HepG2 (cell line): ENCODE data around the gene DPPA4. TPM values are rescaled to one million over a fixed set of nuclear protein-coding genes. Genes with fewer than 3 reads are reported as not detected.

Experiments used
- ATAC-seq: fragments of 200-7000 bp; cut with Tn5 transposase; 3 replicates; pipeline ENCODE4 v1.9.1; 2020; ENCODE audit warnings: mild to moderate bottlenecking, moderate library complexity
- BruUV-seq: library from RNA; stranded (reverse); fragments of 400-500 nt; replicated peaks from 2 replicates; lab custom pipeline; 2021; lab: Mats Ljungman, UMichigan
- CTCF ChIA-PET: fragments of 300-600 bp; formaldehyde crosslinking; extraction: SDS; loops from one replicate; lab custom pipeline; 2021; ENCODE audit warnings: low total read pairs, inconsistent platforms, low intra/inter-chr PET ratio; lab: Yijun Ruan, JAX
- POLR2A ChIA-PET: fragments of 350-600 bp; sonication (Branson Sonifier 250); formaldehyde crosslinking; loops from one replicate; lab custom pipeline; 2020; ENCODE audit warnings: antibody characterized with exemption, inconsistent platforms; lab: Yijun Ruan, JAX
- DNase-seq: peaks from one replicate; pipeline ENCODE4 v3.0.0-alpha.2; 2015; ENCODE audit warnings: low spot score
- FAIRE-seq: peaks from 3 replicates; lab custom pipeline; 2011; peaks lifted over from hg19 to GRCh38; lab: Jason Lieb, UNC
- H2AFZ ChIP-seq: one replicate; pipeline ENCODE4 v1.6.1; 2011; ENCODE audit warnings: low read length, inconsistent platforms
- H3K27ac ChIP-seq: fragments of 300-600 bp; 3 replicates; pipeline ENCODE4 v1.8.0; 2011; ENCODE audit warnings: mixed run types, mild to moderate bottlenecking, mixed read lengths, low read length, inconsistent platforms; ENCODE audit not compliant: insufficient read depth; ENCODE audit errors: extremely low read length
- H3K27me3 ChIP-seq, 2 experiments: fragments of 200-600 bp in 1 of 2; 2 replicates in 1 of 2; 3 replicates in 1 of 2; pipeline versions ENCODE4 v1.6.0 to v1.8.0; 2011; ENCODE audit warnings: low read length in 2 of 2, mild to moderate bottlenecking in 2 of 2, moderate library complexity in 2 of 2, inconsistent platforms in 1 of 2; ENCODE audit not compliant: insufficient read depth in 2 of 2, control insufficient read depth in 1 of 2
- H3K36me3 ChIP-seq, 2 experiments: fragments of 200-600 bp in 1 of 2; replicated peaks in 1 of 2; 2 replicates in 1 of 2; 3 replicates in 1 of 2; pipeline versions ENCODE4 v1.5.1 to v1.8.0; 2011; ENCODE audit warnings: low read length in 2 of 2, inconsistent platforms in 1 of 2; ENCODE audit not compliant: insufficient read depth in 2 of 2, control insufficient read depth in 1 of 2
- H3K4me1 ChIP-seq: 2 replicates; pipeline ENCODE4 v1.5.1; 2012; ENCODE audit warnings: low read length, inconsistent platforms; ENCODE audit not compliant: insufficient read depth
- H3K4me2 ChIP-seq: 2 replicates; pipeline ENCODE4 v1.6.0; 2011; ENCODE audit warnings: low read depth, low read length, inconsistent platforms
- H3K4me3 ChIP-seq, 3 experiments: fragments of 200-600 bp in 1 of 3; sonication (generic), shearing (Covaris generic) in 1 of 3; replicated peaks in 1 of 3; 2 replicates each; pipeline ENCODE4 v1.5.1; 2011 to 2016; ENCODE audit warnings: low read length in 3 of 3, inconsistent platforms in 2 of 3, low read depth in 2 of 3, mild to moderate bottlenecking in 2 of 3, control low read depth in 1 of 3, mixed read lengths in 1 of 3; ENCODE audit not compliant: insufficient read depth in 1 of 3
- H3K79me2 ChIP-seq: one replicate; pipeline ENCODE4 v1.6.1; 2011; ENCODE audit warnings: low read length, inconsistent platforms; ENCODE audit not compliant: insufficient read depth
- H3K9ac ChIP-seq: 2 replicates; pipeline ENCODE4 v1.6.0; 2011; ENCODE audit warnings: mild to moderate bottlenecking, low read depth, low read length, inconsistent platforms; ENCODE audit not compliant: insufficient read depth
- H3K9me3 ChIP-seq: 2 replicates; pipeline ENCODE4 v1.5.1; 2012; ENCODE audit warnings: mild to moderate bottlenecking, low read length
- H4K20me1 ChIP-seq: 2 replicates; pipeline ENCODE4 v1.6.0; 2011; ENCODE audit warnings: inconsistent platforms, mild to moderate bottlenecking, low read length, moderate library complexity; ENCODE audit not compliant: insufficient read depth
- AGO1 ChIP-seq: fragments of 200-400 bp; formaldehyde crosslinking; IDR thresholded peaks from 2 replicates; pipeline ENCODE4 v1.6.1; 2017; ENCODE audit warnings: mild to moderate bottlenecking, low read depth, low read length, moderate library complexity; ENCODE audit not compliant: poor library complexity, severe bottlenecking
- ARID5B ChIP-seq: IDR thresholded peaks from 2 replicates; pipeline ENCODE4 v1.4.0; 2020; ENCODE audit warnings: mild to moderate bottlenecking, missing genetic modification reagents
- ETV6 ChIP-seq: sonication (generic); formaldehyde crosslinking; conservative IDR thresholded peaks from 2 replicates; pipeline ENCODE4 v1.4.0; 2020; ENCODE audit warnings: missing genetic modification reagents
- EZH2 ChIP-seq: conservative IDR thresholded peaks from 2 replicates; pipeline ENCODE4 v1.6.1; 2012; ENCODE audit warnings: mild to moderate bottlenecking, low read depth, low read length, moderate library complexity
- FOXO4 ChIP-seq: sonication (generic); formaldehyde crosslinking; conservative IDR thresholded peaks from 2 replicates; pipeline ENCODE4 v1.8.1; 2023; ENCODE audit warnings: missing genetic modification reagents
- GABPA ChIP-seq, 2 experiments: IDR thresholded peaks; 2 replicates each; pipeline ENCODE4 v1.6.1; 2011 to 2016; ENCODE audit warnings: low read depth in 2 of 2, low read length in 1 of 2, missing biosample characterization in 1 of 2, missing genetic modification characterization in 1 of 2
- KLF9 ChIP-seq: IDR thresholded peaks from 2 replicates; pipeline ENCODE4 v1.6.1; 2016; ENCODE audit warnings: low read depth
- POGZ ChIP-seq: sonication (generic); formaldehyde crosslinking; IDR thresholded peaks from 2 replicates; pipeline ENCODE4 v1.4.0; 2020; ENCODE audit warnings: mild to moderate bottlenecking, missing genetic modification reagents
- THYN1 ChIP-seq: sonication (generic); formaldehyde crosslinking; IDR thresholded peaks from 2 replicates; pipeline ENCODE4 v1.8.1; 2023; ENCODE audit warnings: low read depth, mild to moderate bottlenecking, moderate library complexity, missing genetic modification reagents, borderline replicate concordance
- ZBTB2 ChIP-seq: sonication (generic); formaldehyde crosslinking; IDR thresholded peaks from 2 replicates; pipeline ENCODE4 v1.8.0; 2022; ENCODE audit warnings: low read depth, missing genetic modification reagents
- ZGPAT ChIP-seq: IDR thresholded peaks from 2 replicates; pipeline ENCODE4 v1.6.1; 2016; ENCODE audit warnings: mild to moderate bottlenecking
- ZNF431 ChIP-seq: sonication (generic); formaldehyde crosslinking; IDR thresholded peaks from 2 replicates; pipeline ENCODE4 v1.9.0; 2022; ENCODE audit warnings: missing genetic modification reagents, low read depth, mild to moderate bottlenecking, borderline replicate concordance
- ZNF773 ChIP-seq: sonication (generic); formaldehyde crosslinking; IDR thresholded peaks from 2 replicates; pipeline ENCODE4 v1.4.0; 2020; ENCODE audit warnings: missing genetic modification reagents, borderline replicate concordance
- in situ Hi-C: cut with HindIII; loops from 2 replicates; pipeline ENCODE4 v1.10.0; 2017; ENCODE audit warnings: low pct_unique_long_range_greater_than_20kb; ENCODE audit not compliant: extremely low pct_ligation_motif_present
- intact Hi-C: fragments of 100-400 bp; cut with micrococcal nuclease; formaldehyde crosslinking; loops from one replicate; pipeline ENCODE4 v1.10.0; 2022; ENCODE audit not compliant: unreplicated experiment
- polyA plus RNA-seq, 8 experiments: library from polyadenylated mRNA; depleted of rRNA in 3 of 8; stranded (reverse) in 7 of 8; unstranded in 1 of 8; fragments of >200 nt; fragmentation: Illumina TruSeq in 4 of 8; extraction: Trizol in 4 of 8; gene quantifications; 2 replicates each; pipeline versions ENCODE4 v1.2.1 to v1.2.3, GENCODE V29; 2011 to 2016; ENCODE audit warnings: low read depth in 4 of 8, missing spikeins in 1 of 8, mixed read lengths in 1 of 8; ENCODE audit not compliant: insufficient read depth in 1 of 8
- total RNA-seq, 5 experiments: library from RNA; depleted of rRNA; stranded (reverse); fragments of >200 nt; fragmentation: Illumina TruSeq; extraction: Trizol; gene quantifications; 2 replicates each; pipeline ENCODE4 v1.2.3, GENCODE V29; 2016; ENCODE audit warnings: low read depth in 1 of 5

DPPA4 gene
- total and polyA plus RNA-seq, 2 of the 13 experiments (the other 11 are each of a cell fraction or from before 2014, with no cell fraction given) = not detected

GRCh38 chr3:109372639-109373038 is 35.3 kb upstream of the DPPA4 start:
- Histone ChIP-seq H3K4me2 (no peak overlapping the region), H3K9ac (no peak overlapping the region), H3K27ac (no peak overlapping the region), H4K20me1 (no peaks in the 10 kb centered on the region), H2AFZ (no peak overlapping the region), H3K9me3 (no peaks in the 10 kb centered on the region), H3K4me1 (no peaks in the 10 kb centered on the region), H3K27me3 (no peaks in the 10 kb centered on the region; a peak in 1 of 5 replicates), H3K4me3 (no peak overlapping the region), H3K36me3 (no peaks in the 10 kb centered on the region), H3K79me2 (no peaks in the 10 kb centered on the region)
- intact Hi-C loops (no loop called here), in situ Hi-C loops (no loop called here)
- CTCF ChIA-PET = no interaction called here
- ATAC-seq = no peak
- POLR2A ChIA-PET = no interaction called here
- DNase-seq = no peak
- FAIRE-seq = no peak
- BruUV-seq = no TSS peak
- no peak for TF ChIP-seq ETV6 (CRISPR knock-in tag)
- no peak for TF ChIP-seq ZBTB2 (CRISPR knock-in tag)
- TF ChIP-seq POGZ (CRISPR knock-in tag) = no peak
- TF ChIP-seq AGO1 = no peak
- no peak for TF ChIP-seq THYN1
- TF ChIP-seq GABPA (IDR thresholded peaks at IDR 0.05; ENCODE audit: low read depth, low read length) = no peak
- TF ChIP-seq GABPA (CRISPR knock-in tag; IDR thresholded peaks at IDR 0.05; ENCODE audit: low read depth) = no peak
- TF ChIP-seq ARID5B (CRISPR knock-in tag) = no peak
- TF ChIP-seq EZH2 = no peak
- no peak for TF ChIP-seq KLF9 (CRISPR knock-in tag)
- TF ChIP-seq ZNF431 (CRISPR knock-in tag) = no peak
- no peak for TF ChIP-seq ZNF773 (CRISPR knock-in tag)
- TF ChIP-seq ZGPAT (CRISPR knock-in tag) = no peak
- TF ChIP-seq FOXO4 (CRISPR knock-in tag) = no peak
